ENCODE data around the gene THRB. TPM values are rescaled to one million over a fixed set of nuclear protein-coding genes. Genes with fewer than 3 reads are reported as not detected.

Gene THRB
- total RNA-seq, 4 donors from 2014 or later, result 29.2 to 38.5 (median 36.3) TPM

- TF ChIP-seq, protein P1, sequence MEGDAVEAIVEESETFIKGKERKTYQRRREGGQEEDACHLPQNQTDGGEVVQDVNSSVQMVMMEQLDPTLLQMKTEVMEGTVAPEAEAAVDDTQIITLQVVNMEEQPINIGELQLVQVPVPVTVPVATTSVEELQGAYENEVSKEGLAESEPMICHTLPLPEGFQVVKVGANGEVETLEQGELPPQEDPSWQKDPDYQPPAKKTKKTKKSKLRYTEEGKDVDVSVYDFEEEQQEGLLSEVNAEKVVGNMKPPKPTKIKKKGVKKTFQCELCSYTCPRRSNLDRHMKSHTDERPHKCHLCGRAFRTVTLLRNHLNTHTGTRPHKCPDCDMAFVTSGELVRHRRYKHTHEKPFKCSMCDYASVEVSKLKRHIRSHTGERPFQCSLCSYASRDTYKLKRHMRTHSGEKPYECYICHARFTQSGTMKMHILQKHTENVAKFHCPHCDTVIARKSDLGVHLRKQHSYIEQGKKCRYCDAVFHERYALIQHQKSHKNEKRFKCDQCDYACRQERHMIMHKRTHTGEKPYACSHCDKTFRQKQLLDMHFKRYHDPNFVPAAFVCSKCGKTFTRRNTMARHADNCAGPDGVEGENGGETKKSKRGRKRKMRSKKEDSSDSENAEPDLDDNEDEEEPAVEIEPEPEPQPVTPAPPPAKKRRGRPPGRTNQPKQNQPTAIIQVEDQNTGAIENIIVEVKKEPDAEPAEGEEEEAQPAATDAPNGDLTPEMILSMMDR (IDR thresholded peaks at IDR 0.05; ENCODE audit: low read depth), result no peak
Measured at GRCh38 chr3:24290596-24290995, 204.1 kb downstream of the THRB start.

DNA sequence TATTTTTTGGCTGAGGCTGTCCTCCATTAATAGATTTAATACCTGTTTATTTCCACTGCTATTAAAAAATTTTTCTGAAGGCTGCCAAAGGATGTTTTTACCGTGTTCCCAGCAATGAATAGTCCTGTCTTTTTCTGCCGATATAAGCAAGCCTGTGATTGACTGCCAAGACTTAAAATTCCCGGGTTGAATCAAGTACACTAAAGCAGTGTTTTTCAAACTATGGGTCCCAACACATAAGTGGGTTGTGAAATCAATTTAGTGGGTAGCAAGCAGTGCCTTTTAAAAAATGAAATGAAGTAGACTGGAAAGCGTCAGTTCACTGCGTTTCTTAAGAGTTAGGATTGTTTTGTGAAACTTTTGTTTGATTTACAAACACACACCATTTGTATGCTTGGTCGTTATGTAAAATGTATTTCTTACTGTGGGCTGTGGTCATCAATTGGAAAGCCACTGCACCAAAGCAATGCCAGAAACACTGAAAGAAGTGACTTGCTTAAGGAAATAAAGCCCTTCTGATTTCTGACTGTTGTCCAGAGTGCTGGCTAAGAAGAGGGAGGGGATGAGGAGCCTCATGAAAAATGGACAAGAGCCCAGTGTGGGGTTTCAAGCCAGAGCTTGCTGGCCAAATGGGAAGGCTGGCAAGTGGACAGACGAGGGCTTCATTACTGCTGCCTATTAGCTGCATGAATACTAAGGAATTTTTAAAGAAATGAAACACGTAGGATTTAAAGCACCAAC lies 206.0 kb downstream of the THRB start:
- TF ChIP-seq, protein P1 (IDR thresholded peaks at IDR 0.05; ENCODE audit: low read depth), result no peak

GRCh38 chr3:24287755-24288450 lies 206.7 kb downstream of the THRB start:
- TF ChIP-seq, protein P1 (IDR thresholded peaks at IDR 0.05; ENCODE audit: low read depth), result no peak

- TF ChIP-seq, protein P1 (IDR thresholded peaks at IDR 0.05; ENCODE audit: low read depth), result no peak
Measured at GRCh38 chr3:24286405-24286804, 208.2 kb downstream of the THRB start.

DNA sequence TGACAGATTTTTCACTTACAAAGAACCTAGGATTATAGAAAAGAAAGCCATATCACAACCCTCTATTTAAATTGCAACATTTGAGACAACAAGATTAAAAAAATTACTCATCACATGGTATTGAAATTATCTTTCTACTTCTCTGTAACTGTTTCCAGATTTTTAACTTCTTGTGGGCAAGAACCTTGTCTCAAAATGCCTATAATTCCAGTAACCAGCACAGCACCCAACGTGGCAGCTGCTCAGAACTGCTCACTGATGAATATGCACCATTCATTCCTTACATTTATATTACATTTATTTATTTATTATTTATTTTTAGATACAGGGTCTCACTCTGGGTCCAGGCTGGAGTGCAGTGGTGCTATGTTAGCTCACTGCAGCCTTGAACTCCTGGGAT lies 216.1 kb downstream of the THRB start:
- TF ChIP-seq, protein P1 (IDR thresholded peaks at IDR 0.05; ENCODE audit: low read depth), result no peak

DNA sequence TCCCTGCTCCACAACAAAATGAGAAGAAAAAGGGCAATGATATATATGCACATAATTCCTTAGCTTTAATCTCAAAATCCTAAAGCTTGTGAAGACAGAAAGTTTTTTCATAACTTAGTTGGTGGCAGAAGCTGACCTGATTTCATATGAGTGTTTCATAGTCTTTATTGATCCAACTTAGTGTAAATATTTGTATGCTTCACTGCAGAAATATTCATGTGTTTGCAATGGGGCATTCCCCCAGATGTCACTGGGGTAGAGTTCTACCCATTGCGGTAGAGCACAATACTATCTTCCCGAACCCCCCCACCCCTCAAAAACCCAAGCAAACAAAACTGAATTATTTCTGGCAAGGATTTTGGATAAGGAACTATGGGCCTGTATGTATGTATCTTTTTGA lies 221.2 kb downstream of the THRB start:
- TF ChIP-seq, protein P1 (IDR thresholded peaks at IDR 0.05; ENCODE audit: low read depth), result no peak

GRCh38 chr3:24272875-24273274 lies 221.8 kb downstream of the THRB start:
- TF ChIP-seq, protein P1 (IDR thresholded peaks at IDR 0.05; ENCODE audit: low read depth), result no peak

All from subcutaneous adipose tissue (tissue), 4 donors.